Thymus (tissue), 11 donors: ENCODE data around the gene MAVS. TPM values are rescaled to one million over a fixed set of nuclear protein-coding genes. Genes with fewer than 3 reads are reported as not detected.

Experiments used
- DNase-seq, 9 donors: peaks; one replicate each; pipeline ENCODE4 v3.0.0-alpha.2; 2013; ENCODE audit warnings: low spot score in 9 of 9, low read depth in 6 of 9, missing footprints in 1 of 9
- H3K27ac ChIP-seq, 2 donors: one replicate each; pipeline ENCODE4 v1.5.1; 2013; ENCODE audit warnings: control low read depth in 1 of 2, low read depth in 1 of 2, low read length in 1 of 2, mild to moderate bottlenecking in 1 of 2, moderate library complexity in 1 of 2
- H3K27me3 ChIP-seq, 2 donors: one replicate each; pipeline ENCODE4 v1.5.1; 2013; ENCODE audit warnings: low read length in 1 of 2; ENCODE audit not compliant: control insufficient read depth in 2 of 2, insufficient read depth in 1 of 2
- H3K36me3 ChIP-seq, 2 donors: one replicate each; pipeline ENCODE4 v1.5.1; 2013; ENCODE audit warnings: low read length in 1 of 2, mild to moderate bottlenecking in 1 of 2, moderate library complexity in 1 of 2; ENCODE audit not compliant: control insufficient read depth in 2 of 2, insufficient read depth in 2 of 2
- H3K4me1 ChIP-seq, 2 donors: one replicate each; pipeline ENCODE4 v1.5.1; 2013; ENCODE audit warnings: low read length in 2 of 2; ENCODE audit not compliant: control insufficient read depth in 2 of 2, insufficient read depth in 2 of 2
- H3K4me3 ChIP-seq, 2 donors: one replicate each; pipeline ENCODE4 v1.5.1; 2013; ENCODE audit warnings: low read length in 2 of 2, control low read depth in 1 of 2, mild to moderate bottlenecking in 1 of 2
- H3K9me3 ChIP-seq, 2 donors: one replicate each; pipeline ENCODE4 v1.5.1; 2013; ENCODE audit warnings: low read length in 1 of 2, mild to moderate bottlenecking in 1 of 2; ENCODE audit not compliant: control insufficient read depth in 2 of 2, insufficient read depth in 1 of 2
- WGBS: extraction: QIAGEN DNeasy Blood & Tissue Kit; methylation state at CpG from one replicate; pipeline ENCODE4 v1.1.7; 2013; 5-methylcytosine and 5-hydroxymethylcytosine counted together
- polyA plus RNA-seq: library from polyadenylated mRNA; stranded (reverse); fragments of 200-250 nt; gene quantifications from one replicate; pipeline ENCODE4 v1.2.3, GENCODE V29; 2013
- total RNA-seq: library from RNA; stranded (reverse); fragments of 120-200 nt; gene quantifications from one replicate; pipeline ENCODE4 v1.2.4, GENCODE V29; 2013
- donor health status: healthy.

The MAVS gene
- total and polyA plus RNA-seq, 2 donors = 8.1 to 18.8 TPM

- Histone ChIP-seq H3K36me3 (peaks cover 66 to 74% of the 10 kb centered on the region in 2 donors), H3K4me1 (peaks cover 35 to 40% of the 10 kb centered on the region in 2 donors), H3K9me3 (peaks cover 0 to 3% of the 10 kb centered on the region in 2 donors), H3K27me3 (no peaks in the 10 kb centered on the region), H3K27ac (no peak overlapping the region), H3K4me3 (no peak overlapping the region)
- 94% methylated on average over 4 of the region's 4 CpGs for WGBS
- DNase-seq = no peak
Observed at GRCh38 chr20:3801299-3801698, 45.3 kb upstream of the MAVS start.

- peaks cover 0 to 3% of the 10 kb centered on the region in 2 donors for H3K9me3 ChIP-seq
- H3K36me3 ChIP-seq = peaks cover 66 to 74% of the 10 kb centered on the region in 2 donors
- peaks cover 31 to 36% of the 10 kb centered on the region in 2 donors for H3K4me1 ChIP-seq
- 97% methylated on average over 13 of the region's 13 CpGs for WGBS
- no peak overlapping the region for H3K4me3 ChIP-seq
- no peak for DNase-seq
- no peak overlapping the region for H3K27ac ChIP-seq
- H3K27me3 ChIP-seq = no peaks in the 10 kb centered on the region
Observed at GRCh38 chr20:3801846-3802245, 44.8 kb upstream of the MAVS start.

- Histone ChIP-seq H3K4me1 (peaks cover 23 to 35% of the 10 kb centered on the region in 2 donors), H3K36me3 (peaks cover 66 to 71% of the 10 kb centered on the region in 2 donors), H3K27me3 (no peaks in the 10 kb centered on the region), H3K4me3 (no peak overlapping the region), H3K9me3 (peaks cover 0 to 3% of the 10 kb centered on the region in 2 donors), H3K27ac (no peak overlapping the region)
- 97% methylated on average over 11 of the region's 11 CpGs for WGBS
- DNase-seq = no peak
Observed at GRCh38 chr20:3802524-3803239, 44.0 kb upstream of the MAVS start.

- Histone ChIP-seq H3K27ac (no peak overlapping the region), H3K9me3 (peaks cover 0 to 3% of the 10 kb centered on the region in 2 donors), H3K4me3 (no peak overlapping the region), H3K27me3 (no peaks in the 10 kb centered on the region), H3K36me3 (peaks cover 66 to 71% of the 10 kb centered on the region in 2 donors), H3K4me1 (peaks cover 17 to 34% of the 10 kb centered on the region in 2 donors)
- no peak for DNase-seq
- WGBS = 93% methylated on average over 14 of the region's 14 CpGs
Observed at GRCh38 chr20:3803289-3803688, 43.3 kb upstream of the MAVS start.

- peaks cover 64 to 68% of the 10 kb centered on the region in 2 donors for H3K36me3 ChIP-seq
- no peak overlapping the region for H3K27ac ChIP-seq
- H3K4me3 ChIP-seq = no peak overlapping the region
- 87% methylated on average over 6 of the region's 6 CpGs for WGBS
- no peaks in the 10 kb centered on the region for H3K27me3 ChIP-seq
- peaks cover 12 to 28% of the 10 kb centered on the region in 2 donors for H3K4me1 ChIP-seq
- no peak for DNase-seq
- H3K9me3 ChIP-seq = peaks cover 0 to 3% of the 10 kb centered on the region in 2 donors
Observed at GRCh38 chr20:3803854-3804253, 42.8 kb upstream of the MAVS start.

- peaks cover 7 to 24% of the 10 kb centered on the region in 2 donors for H3K4me1 ChIP-seq
- 92% methylated on average over 11 of the region's 11 CpGs for WGBS
- peaks cover 0 to 3% of the 10 kb centered on the region in 2 donors for H3K9me3 ChIP-seq
- H3K27me3 ChIP-seq = no peaks in the 10 kb centered on the region
- H3K27ac ChIP-seq = no peak overlapping the region
- no peak overlapping the region for H3K4me3 ChIP-seq
- H3K36me3 ChIP-seq = peaks cover 63 to 68% of the 10 kb centered on the region in 2 donors
- DNase-seq = no peak
Observed at GRCh38 chr20:3804254-3804751, 42.3 kb upstream of the MAVS start.

GRCh38 chr20:3804781-3805180, 41.9 kb upstream of the MAVS start:
- Histone ChIP-seq H3K36me3 (peaks cover 63 to 64% of the 10 kb centered on the region in 2 donors), H3K4me3 (no peak overlapping the region), H3K9me3 (peaks cover 0 to 3% of the 10 kb centered on the region in 2 donors), H3K27ac (no peak overlapping the region), H3K4me1 (peaks cover 2 to 19% of the 10 kb centered on the region in 2 donors), H3K27me3 (no peaks in the 10 kb centered on the region)
- WGBS = 99% methylated on average over 11 of the region's 11 CpGs
- DNase-seq = no peak

- 97% methylated on average over 3 of the region's 3 CpGs for WGBS
- H3K9me3 ChIP-seq = no peaks in the 10 kb centered on the region
- no peak overlapping the region for H3K4me3 ChIP-seq
- H3K27me3 ChIP-seq = no peaks in the 10 kb centered on the region
- peaks cover 10 to 32% of the 10 kb centered on the region in 2 donors for H3K4me1 ChIP-seq
- peaks cover 27% of the 10 kb centered on the region in 2 donors for H3K36me3 ChIP-seq
- H3K27ac ChIP-seq = no peak overlapping the region
- DNase-seq = no peak
Observed at GRCh38 chr20:3808544-3808943, 38.1 kb upstream of the MAVS start.

- no peaks in the 10 kb centered on the region for H3K27me3 ChIP-seq
- peak in 5 of 9 donors; percentile 61 to 89 (median 66) for DNase-seq
- peak overlapping the region; percentile 66 to 83 for H3K27ac ChIP-seq
- no peaks in the 10 kb centered on the region for H3K36me3 ChIP-seq
- no peaks in the 10 kb centered on the region for H3K9me3 ChIP-seq
- 12% methylated on average over 20 of the region's 20 CpGs for WGBS
- peaks cover 20 to 57% of the 10 kb centered on the region in 2 donors for H3K4me1 ChIP-seq
- peak overlapping the region in 1 of 2 donors; percentile 51 for H3K4me3 ChIP-seq
Observed at GRCh38 chr20:3811467-3812258, 35.0 kb upstream of the MAVS start.
